Activated naive CD8-positive, alpha-beta T cell (primary cell): ENCODE data around the gene DIO1.

ENCODE experiments used
- H3K27ac Mint-ChIP-seq: one replicate; pipeline ENCODE4 v1.8.0; 2021; ENCODE audit warnings: mixed read lengths
- H3K27me3 Mint-ChIP-seq: one replicate; pipeline ENCODE4 v1.8.0; 2021; ENCODE audit warnings: mixed read lengths
- H3K36me3 Mint-ChIP-seq: one replicate; pipeline ENCODE4 v1.8.0; 2021; ENCODE audit warnings: mixed read lengths
- H3K4me1 Mint-ChIP-seq: one replicate; pipeline ENCODE4 v1.8.0; 2021; ENCODE audit warnings: low read depth, mixed read lengths
- H3K4me3 Mint-ChIP-seq: one replicate; pipeline ENCODE4 v1.8.0; 2021; ENCODE audit warnings: mild to moderate bottlenecking, mixed read lengths
- H3K9me3 Mint-ChIP-seq: one replicate; pipeline ENCODE4 v1.8.0; 2021; ENCODE audit warnings: low read depth, mixed read lengths

DIO1 gene

DNA sequence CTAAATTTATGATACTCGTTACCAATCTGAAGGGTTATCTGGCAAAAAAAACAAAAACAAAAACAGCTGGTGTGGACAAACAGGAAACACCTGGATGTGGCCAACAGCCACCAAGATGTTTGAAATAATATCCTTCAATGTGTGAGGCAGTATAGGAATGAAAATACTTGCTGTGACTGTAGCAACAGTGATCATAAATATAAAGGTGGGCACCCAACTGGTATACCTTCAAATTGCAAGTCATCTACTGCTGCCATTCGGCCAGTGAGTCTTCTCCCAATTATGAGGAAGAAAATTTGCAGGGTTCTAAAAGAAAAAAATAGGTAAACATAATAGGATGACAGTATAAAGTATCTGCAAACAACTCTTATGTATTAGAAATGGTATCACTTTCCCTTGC is 5.3 kb upstream of the DIO1 start:
- no peaks in the 10 kb centered on the region for H3K36me3 Mint-ChIP-seq
- H3K4me3 Mint-ChIP-seq: peak overlapping the region; percentile 96
- H3K27me3 Mint-ChIP-seq: no peaks in the 10 kb centered on the region
- H3K4me1 Mint-ChIP-seq: peaks cover 48% of the 10 kb centered on the region
- peak overlapping the region; percentile 99 for H3K27ac Mint-ChIP-seq
- H3K9me3 Mint-ChIP-seq: no peaks in the 10 kb centered on the region

GRCh38 chr1:53889304-53890298 is 4.4 kb upstream of the DIO1 start, which contains the start of gene YIPF1:
Gene YIPF1 (minus strand): TSS chr1:53889797. CDS start chr1:53888937, 860 bp downstream.
- H3K4me1 Mint-ChIP-seq: peaks cover 44% of the 10 kb centered on the region

GRCh38 chr1:53890522-53890941 is 3.5 kb upstream of the DIO1 start:
- peak overlapping the region; percentile 96 for H3K4me3 Mint-ChIP-seq
- peaks cover 41% of the 10 kb centered on the region for H3K4me1 Mint-ChIP-seq
- H3K36me3 Mint-ChIP-seq: peaks cover 5% of the 10 kb centered on the region
- peaks cover 7% of the 10 kb centered on the region for H3K27me3 Mint-ChIP-seq
- H3K9me3 Mint-ChIP-seq: no peaks in the 10 kb centered on the region
- peak overlapping the region; percentile 99 for H3K27ac Mint-ChIP-seq

More at GRCh38 chr1:53889304-53890298, 4.4 kb upstream of the DIO1 start, which contains the start of gene YIPF1:
- H3K27ac Mint-ChIP-seq: peak within 1 kb of the TSS; percentile 99
- H3K4me3 Mint-ChIP-seq: peak within 1 kb of the TSS; percentile 96
- peaks cover under 1% of the 10 kb centered on the region for H3K36me3 Mint-ChIP-seq
- peaks cover 1% of the 10 kb centered on the region for H3K27me3 Mint-ChIP-seq
- no peaks in the 10 kb centered on the region for H3K9me3 Mint-ChIP-seq

DNA sequence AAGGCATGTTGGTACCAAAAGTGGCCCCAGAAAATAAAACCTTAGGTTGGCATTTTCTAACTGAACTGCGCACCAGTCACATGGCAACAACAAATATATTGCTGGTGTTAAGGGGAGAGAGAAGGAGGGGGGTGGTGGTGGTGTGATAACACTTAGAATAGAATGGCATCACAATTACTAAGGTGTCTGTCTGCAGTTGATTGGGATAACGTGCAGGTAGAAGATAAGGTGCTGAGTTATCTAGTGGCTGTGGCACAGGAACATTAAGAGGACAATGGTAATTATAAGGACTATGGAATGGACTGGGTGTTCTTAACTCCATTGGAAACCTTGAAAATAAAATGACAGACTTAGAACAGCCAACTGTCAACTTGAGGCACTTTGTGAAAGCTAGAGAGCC is 3.0 kb upstream of the DIO1 start:
- Mint-ChIP-seq H3K36me3 (peaks cover 8% of the 10 kb centered on the region), H3K27ac (peak overlapping the region; percentile 99), H3K27me3 (peaks cover 7% of the 10 kb centered on the region), H3K4me1 (peaks cover 38% of the 10 kb centered on the region), H3K9me3 (no peaks in the 10 kb centered on the region), H3K4me3 (peak overlapping the region; percentile 96)

- Mint-ChIP-seq H3K27ac (no peak overlapping the region), H3K4me3 (no peak overlapping the region), H3K36me3 (peaks cover 8% of the 10 kb centered on the region), H3K4me1 (peaks cover 36% of the 10 kb centered on the region), H3K27me3 (peaks cover 7% of the 10 kb centered on the region), H3K9me3 (no peaks in the 10 kb centered on the region)
Observed at GRCh38 chr1:53891678-53892077, 2.3 kb upstream of the DIO1 start.

- H3K27ac Mint-ChIP-seq: peak overlapping the region; percentile 58
- peaks cover 7% of the 10 kb centered on the region for H3K27me3 Mint-ChIP-seq
- no peaks in the 10 kb centered on the region for H3K9me3 Mint-ChIP-seq
- peaks cover 9% of the 10 kb centered on the region for H3K36me3 Mint-ChIP-seq
- H3K4me3 Mint-ChIP-seq: no peak overlapping the region
- peaks cover 28% of the 10 kb centered on the region for H3K4me1 Mint-ChIP-seq
Observed at GRCh38 chr1:53892911-53893310, 1.1 kb upstream of the DIO1 start.

GRCh38 chr1:53894644-53895043 is 657 bp downstream of the DIO1 start:
- Mint-ChIP-seq H3K4me1 (peaks cover 17% of the 10 kb centered on the region), H3K27ac (peak overlapping the region; percentile 5), H3K4me3 (no peak overlapping the region), H3K36me3 (peaks cover 11% of the 10 kb centered on the region), H3K27me3 (peaks cover 7% of the 10 kb centered on the region), H3K9me3 (no peaks in the 10 kb centered on the region)

DNA sequence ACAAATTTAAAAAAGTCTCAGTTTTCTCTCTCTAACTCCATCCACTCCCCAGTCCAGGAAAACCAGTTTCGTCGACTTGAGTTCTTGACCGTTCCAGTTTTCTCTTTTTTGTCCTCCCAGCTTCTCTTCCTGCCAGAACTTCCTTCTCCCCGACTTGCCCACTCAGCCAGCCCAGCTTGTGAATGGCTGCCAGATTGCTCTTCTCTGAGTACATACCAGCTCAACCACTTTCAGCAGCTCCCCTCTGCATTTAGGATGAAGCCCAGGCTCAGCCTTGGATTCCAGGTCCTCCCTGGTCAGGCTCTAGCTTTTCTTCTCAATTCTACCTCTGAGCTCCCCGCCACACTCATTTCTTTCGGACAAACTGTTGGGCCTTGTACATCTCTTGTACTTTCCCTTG is 1.4 kb downstream of the DIO1 start:
- Mint-ChIP-seq H3K36me3 (peaks cover 11% of the 10 kb centered on the region), H3K27ac (no peak overlapping the region), H3K4me3 (no peak overlapping the region), H3K4me1 (peaks cover 11% of the 10 kb centered on the region), H3K27me3 (peaks cover 7% of the 10 kb centered on the region), H3K9me3 (no peaks in the 10 kb centered on the region)

DNA sequence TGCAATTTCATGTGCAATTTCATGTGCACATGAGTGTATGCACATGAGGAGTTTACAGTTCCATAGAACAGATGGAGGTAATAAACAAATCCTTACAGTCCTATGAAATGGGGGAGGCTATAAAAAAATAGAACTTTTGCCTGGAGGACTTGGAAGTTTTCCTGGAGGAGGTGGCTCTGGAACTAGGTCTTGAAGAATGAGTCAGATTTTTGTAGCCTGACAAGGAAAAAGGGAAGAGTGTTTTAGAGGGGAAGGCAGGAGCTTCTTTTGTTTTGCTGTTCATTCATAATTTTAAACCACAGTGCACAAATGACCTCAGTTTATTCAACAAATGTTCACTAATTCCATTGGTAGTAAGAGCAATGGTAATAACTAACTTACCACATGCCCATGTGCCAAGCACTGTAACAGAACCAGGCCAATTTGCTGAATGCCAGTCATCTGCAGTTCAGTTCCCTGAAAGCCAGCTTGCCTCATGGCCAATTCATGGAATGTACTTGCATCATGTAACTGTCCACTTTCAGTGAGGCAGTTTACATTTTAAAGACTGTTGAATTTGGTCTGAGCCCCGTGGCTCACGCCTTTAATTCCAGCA is 2.7 kb downstream of the DIO1 start:
- H3K27me3 Mint-ChIP-seq: peaks cover 7% of the 10 kb centered on the region
- H3K4me3 Mint-ChIP-seq: no peak overlapping the region
- H3K9me3 Mint-ChIP-seq: no peaks in the 10 kb centered on the region
- H3K4me1 Mint-ChIP-seq: no peaks in the 10 kb centered on the region
- no peak overlapping the region for H3K27ac Mint-ChIP-seq
- peaks cover 11% of the 10 kb centered on the region for H3K36me3 Mint-ChIP-seq

- H3K4me3 Mint-ChIP-seq: no peak overlapping the region
- H3K9me3 Mint-ChIP-seq: no peaks in the 10 kb centered on the region
- H3K27ac Mint-ChIP-seq: no peak overlapping the region
- H3K27me3 Mint-ChIP-seq: peaks cover 7% of the 10 kb centered on the region
- peaks cover 11% of the 10 kb centered on the region for H3K36me3 Mint-ChIP-seq
- no peaks in the 10 kb centered on the region for H3K4me1 Mint-ChIP-seq
Observed at GRCh38 chr1:53899206-53899628, 5.2 kb downstream of the DIO1 start.

DNA sequence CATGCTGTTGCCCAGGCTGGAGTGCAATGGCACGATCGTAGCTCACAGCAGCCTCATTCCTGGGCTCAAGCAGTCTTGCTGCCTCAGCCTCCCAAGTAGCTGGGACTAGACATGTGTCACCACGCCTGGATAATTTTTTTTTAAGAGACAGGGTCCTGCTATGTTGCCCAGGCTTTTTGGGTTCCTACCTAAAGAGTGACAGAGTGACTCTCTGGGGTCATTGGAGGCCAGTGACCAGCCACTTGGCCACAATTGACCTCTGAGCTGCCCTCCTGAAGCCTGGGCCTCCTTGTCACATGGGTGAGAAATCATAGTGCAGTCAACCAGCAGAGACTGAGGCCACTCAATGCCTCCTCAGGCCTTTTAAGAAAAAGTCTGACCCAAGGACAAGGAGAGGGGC is 5.7 kb downstream of the DIO1 start:
- peaks cover 4% of the 10 kb centered on the region for H3K27me3 Mint-ChIP-seq
- no peak overlapping the region for H3K27ac Mint-ChIP-seq
- H3K4me3 Mint-ChIP-seq: no peak overlapping the region
- H3K9me3 Mint-ChIP-seq: no peaks in the 10 kb centered on the region
- H3K36me3 Mint-ChIP-seq: peaks cover 10% of the 10 kb centered on the region
- H3K4me1 Mint-ChIP-seq: no peaks in the 10 kb centered on the region

GRCh38 chr1:53902235-53903138 is 8.5 kb downstream of the DIO1 start:
- Mint-ChIP-seq H3K4me1 (no peaks in the 10 kb centered on the region), H3K27me3 (no peaks in the 10 kb centered on the region), H3K27ac (no peak overlapping the region), H3K36me3 (peaks cover 3% of the 10 kb centered on the region), H3K4me3 (no peak overlapping the region), H3K9me3 (no peaks in the 10 kb centered on the region)

DNA sequence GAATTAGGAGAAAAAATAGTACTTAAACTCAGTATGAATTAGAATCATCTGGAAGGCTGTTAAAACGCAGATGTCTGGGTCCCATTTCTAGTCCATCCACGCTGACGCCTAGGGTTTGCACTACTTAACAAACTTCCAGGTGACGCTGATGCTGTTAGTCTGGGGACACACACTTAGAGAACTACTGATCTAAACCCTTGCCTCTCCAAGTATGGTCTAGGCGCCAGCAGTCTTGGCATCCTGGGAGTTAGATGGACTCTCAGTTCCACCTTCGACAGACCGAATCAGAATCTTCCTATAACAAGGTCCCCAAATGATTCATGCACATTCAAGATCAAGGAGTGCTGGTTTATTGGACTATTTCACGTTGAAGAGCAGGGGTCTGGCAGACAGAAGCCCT is 11.5 kb downstream of the DIO1 start:
- H3K36me3 Mint-ChIP-seq: no peaks in the 10 kb centered on the region
- no peaks in the 10 kb centered on the region for H3K9me3 Mint-ChIP-seq
- no peak overlapping the region for H3K27ac Mint-ChIP-seq
- no peak overlapping the region for H3K4me3 Mint-ChIP-seq
- no peaks in the 10 kb centered on the region for H3K4me1 Mint-ChIP-seq
- H3K27me3 Mint-ChIP-seq: no peaks in the 10 kb centered on the region

- Mint-ChIP-seq H3K4me1 (no peaks in the 10 kb centered on the region), H3K36me3 (no peaks in the 10 kb centered on the region), H3K27me3 (no peaks in the 10 kb centered on the region), H3K27ac (no peak overlapping the region), H3K4me3 (no peak overlapping the region), H3K9me3 (no peaks in the 10 kb centered on the region)
Observed at GRCh38 chr1:53906121-53906520, 12.1 kb downstream of the DIO1 start.
